C4-2B (cell line): ENCODE data around the gene ARHGAP31.

Experiments
- ZFX ChIP-seq: fragments of 450-650 bp; IDR thresholded peaks from 2 replicates; pipeline ENCODE4 v1.6.1; 2017
- TF ChIP-seq, protein P1 (sequence below): fragments of 450-650 bp; conservative IDR thresholded peaks from 2 replicates; pipeline ENCODE4 v1.5.1; 2017; ENCODE audit warnings: mild to moderate bottlenecking

DNA sequence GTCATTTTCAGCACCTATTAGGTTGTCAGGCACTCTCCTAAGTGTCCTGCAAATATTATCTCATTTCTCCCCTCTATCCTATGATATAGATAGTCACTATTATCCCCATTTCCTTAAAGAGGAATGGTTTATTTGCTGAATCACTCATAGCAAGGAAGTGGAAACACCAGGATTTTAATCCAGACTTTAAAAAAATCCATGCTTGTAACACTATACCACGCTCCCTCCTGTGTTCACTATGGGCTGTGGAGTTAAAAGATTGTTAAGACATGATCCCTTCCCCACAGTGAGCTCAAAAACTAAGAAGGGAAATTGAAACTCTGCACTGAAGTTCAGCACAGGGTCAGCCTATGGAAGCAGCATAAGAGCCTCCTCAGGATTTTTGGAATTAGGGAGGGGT, 109.0 kb downstream of the ARHGAP31 start:
- TF ChIP-seq, protein P1, sequence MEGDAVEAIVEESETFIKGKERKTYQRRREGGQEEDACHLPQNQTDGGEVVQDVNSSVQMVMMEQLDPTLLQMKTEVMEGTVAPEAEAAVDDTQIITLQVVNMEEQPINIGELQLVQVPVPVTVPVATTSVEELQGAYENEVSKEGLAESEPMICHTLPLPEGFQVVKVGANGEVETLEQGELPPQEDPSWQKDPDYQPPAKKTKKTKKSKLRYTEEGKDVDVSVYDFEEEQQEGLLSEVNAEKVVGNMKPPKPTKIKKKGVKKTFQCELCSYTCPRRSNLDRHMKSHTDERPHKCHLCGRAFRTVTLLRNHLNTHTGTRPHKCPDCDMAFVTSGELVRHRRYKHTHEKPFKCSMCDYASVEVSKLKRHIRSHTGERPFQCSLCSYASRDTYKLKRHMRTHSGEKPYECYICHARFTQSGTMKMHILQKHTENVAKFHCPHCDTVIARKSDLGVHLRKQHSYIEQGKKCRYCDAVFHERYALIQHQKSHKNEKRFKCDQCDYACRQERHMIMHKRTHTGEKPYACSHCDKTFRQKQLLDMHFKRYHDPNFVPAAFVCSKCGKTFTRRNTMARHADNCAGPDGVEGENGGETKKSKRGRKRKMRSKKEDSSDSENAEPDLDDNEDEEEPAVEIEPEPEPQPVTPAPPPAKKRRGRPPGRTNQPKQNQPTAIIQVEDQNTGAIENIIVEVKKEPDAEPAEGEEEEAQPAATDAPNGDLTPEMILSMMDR = no peak
- no peak for TF ChIP-seq ZFX
